ENCODE results near the gene LPAR6.
"Not testable (repeated sequence)": the region's sequence is repeated elsewhere in the genome, so short reads cannot be mapped to it uniquely, and the experiment has no call there.

The LPAR6 gene

GRCh38 chr13:48431987-48432615, 19.2 kb upstream of the LPAR6 start:
- in situ Hi-C loops (cut with HindIII; ENCODE audit: low pct_unique_long_range_greater_than_20kb, low sequenced_read_pairs) = no loop called here
- no peak for TF ChIP-seq JUND (IDR thresholded peaks at IDR 0.05; ENCODE audit: low read depth)
- no peak for DNase-seq (ENCODE audit: low read depth in 1 of 2, low spot score in 1 of 2)

- in situ Hi-C loops (cut with HindIII; ENCODE audit: low pct_unique_long_range_greater_than_20kb, low sequenced_read_pairs) = no loop called here
- TF ChIP-seq JUND (IDR thresholded peaks at IDR 0.05; ENCODE audit: low read depth) = no peak
- DNase-seq (ENCODE audit: low read depth in 1 of 2, low spot score in 1 of 2) = no peak
Measured at GRCh38 chr13:48431431-48431830, 18.5 kb upstream of the LPAR6 start.

- DNase-seq (ENCODE audit: low read depth in 1 of 2, low spot score in 1 of 2) = no peak
- in situ Hi-C loops (cut with HindIII; ENCODE audit: low pct_unique_long_range_greater_than_20kb, low sequenced_read_pairs) = no loop called here
- TF ChIP-seq JUND (IDR thresholded peaks at IDR 0.05; ENCODE audit: low read depth) = no peak
Measured at GRCh38 chr13:48429886-48430285, 17.0 kb upstream of the LPAR6 start.

- in situ Hi-C loops (cut with HindIII; ENCODE audit: low pct_unique_long_range_greater_than_20kb, low sequenced_read_pairs) = no loop called here
- TF ChIP-seq JUND (IDR thresholded peaks at IDR 0.05; ENCODE audit: low read depth) = no peak
Measured at GRCh38 chr13:48429036-48429435, 16.1 kb upstream of the LPAR6 start.

GRCh38 chr13:48426755-48427298, 13.9 kb upstream of the LPAR6 start:
- in situ Hi-C loops (cut with HindIII; ENCODE audit: low pct_unique_long_range_greater_than_20kb, low sequenced_read_pairs); DNase-seq (ENCODE audit: low read depth in 1 of 2, low spot score in 1 of 2): not testable (repeated sequence)

More at GRCh38 chr13:48429036-48429435, 16.1 kb upstream of the LPAR6 start:
- DNase-seq (ENCODE audit: low read depth in 1 of 2, low spot score in 1 of 2) = no peak

GRCh38 chr13:48426052-48426451, 13.1 kb upstream of the LPAR6 start:
- no peak for TF ChIP-seq JUND (IDR thresholded peaks at IDR 0.05; ENCODE audit: low read depth)
- in situ Hi-C loops (cut with HindIII; ENCODE audit: low pct_unique_long_range_greater_than_20kb, low sequenced_read_pairs) = no loop called here
- no peak for DNase-seq (ENCODE audit: low read depth in 1 of 2, low spot score in 1 of 2)

GRCh38 chr13:48424212-48424611, 11.3 kb upstream of the LPAR6 start:
- no peak for TF ChIP-seq JUND (IDR thresholded peaks at IDR 0.05; ENCODE audit: low read depth)
- in situ Hi-C loops (cut with HindIII; ENCODE audit: low pct_unique_long_range_greater_than_20kb, low sequenced_read_pairs) = no loop called here

GRCh38 chr13:48422003-48422402, 9.1 kb upstream of the LPAR6 start:
- DNase-seq (ENCODE audit: low read depth in 1 of 2, low spot score in 1 of 2); in situ Hi-C loops (cut with HindIII; ENCODE audit: low pct_unique_long_range_greater_than_20kb, low sequenced_read_pairs): not testable (repeated sequence)

More at GRCh38 chr13:48424212-48424611, 11.3 kb upstream of the LPAR6 start:
- no peak for DNase-seq (ENCODE audit: low read depth in 1 of 2, low spot score in 1 of 2)

- DNase-seq (ENCODE audit: low read depth in 1 of 2, low spot score in 1 of 2) = no peak
- TF ChIP-seq JUND (IDR thresholded peaks at IDR 0.05; ENCODE audit: low read depth) = no peak
- in situ Hi-C loops (cut with HindIII; ENCODE audit: low pct_unique_long_range_greater_than_20kb, low sequenced_read_pairs) = no loop called here
Measured at GRCh38 chr13:48415516-48415915, 2.6 kb upstream of the LPAR6 start.

- in situ Hi-C loops (cut with HindIII; ENCODE audit: low pct_unique_long_range_greater_than_20kb, low sequenced_read_pairs) = no loop called here
- no peak for TF ChIP-seq JUND (IDR thresholded peaks at IDR 0.05; ENCODE audit: low read depth)
- no peak for DNase-seq (ENCODE audit: low read depth in 1 of 2, low spot score in 1 of 2)
Measured at GRCh38 chr13:48414501-48414900, 1.6 kb upstream of the LPAR6 start.

- DNase-seq (ENCODE audit: low read depth in 1 of 2, low spot score in 1 of 2) = peak in 1 of 2 experiments; percentile 33
- in situ Hi-C loops (cut with HindIII; ENCODE audit: low pct_unique_long_range_greater_than_20kb, low sequenced_read_pairs) = no loop called here
- TF ChIP-seq JUND (IDR thresholded peaks at IDR 0.05; ENCODE audit: low read depth) = no peak
Measured at GRCh38 chr13:48411841-48412531, 927 bp downstream of the LPAR6 start.

GRCh38 chr13:48411147-48411794, 1.6 kb downstream of the LPAR6 start:
- in situ Hi-C loops (cut with HindIII; ENCODE audit: low pct_unique_long_range_greater_than_20kb, low sequenced_read_pairs) = no loop called here
- TF ChIP-seq JUND (IDR thresholded peaks at IDR 0.05; ENCODE audit: low read depth) = no peak
- no peak for DNase-seq (ENCODE audit: low read depth in 1 of 2, low spot score in 1 of 2)

GRCh38 chr13:48410199-48410598, 2.7 kb downstream of the LPAR6 start:
- in situ Hi-C loops (cut with HindIII; ENCODE audit: low pct_unique_long_range_greater_than_20kb, low sequenced_read_pairs) = no loop called here
- TF ChIP-seq JUND (IDR thresholded peaks at IDR 0.05; ENCODE audit: low read depth) = no peak
- no peak for DNase-seq (ENCODE audit: low read depth in 1 of 2, low spot score in 1 of 2)

Data from T47D (cell line).